AG04450 (cell line): ENCODE data around the gene HOXB2. TPM values are rescaled to one million over a fixed set of nuclear protein-coding genes. Genes with fewer than 3 reads are reported as not detected.

Experiments used
- CTCF ChIA-PET: fragments of 300-600, 350-600 bp; formaldehyde crosslinking; extraction: SDS; loops from one replicate; lab custom pipeline; 2022; ENCODE audit warnings: antibody characterized with exemption, inconsistent platforms; lab: Charles Lee
- POLR2A ChIA-PET: fragments of 350-600 bp; formaldehyde crosslinking; extraction: SDS; loops from one replicate; lab custom pipeline; 2021; ENCODE audit warnings: antibody characterized with exemption, inconsistent platforms; lab: Yijun Ruan, JAX
- DNase-seq: peaks from one replicate; pipeline ENCODE4 v3.0.0-alpha.2; 2011; ENCODE audit warnings: low read depth, low spot score
- H3K27ac ChIP-seq: one replicate; pipeline ENCODE4 v1.5.1; 2012; ENCODE audit warnings: low read depth, low read length, control low read depth
- H3K27me3 ChIP-seq: one replicate; pipeline ENCODE4 v1.6.0; 2012; ENCODE audit warnings: low read length; ENCODE audit not compliant: control insufficient read depth, insufficient read depth
- H3K4me3 ChIP-seq: 2 replicates; pipeline ENCODE4 v1.5.1; 2011; ENCODE audit warnings: mild to moderate bottlenecking, low read depth, low read length, control low read depth
- H3K9me3 ChIP-seq: 2 replicates; pipeline ENCODE4 v1.5.1; 2012; ENCODE audit warnings: low read length; ENCODE audit not compliant: control insufficient read depth, insufficient read depth
- polyA plus RNA-seq: library from polyadenylated mRNA; depleted of rRNA; stranded (reverse); fragments of >200 nt; gene quantifications from 2 replicates; pipeline ENCODE4 v1.2.3, GENCODE V29; 2011
- TF ChIP-seq, protein P1 (sequence below): IDR thresholded peaks from 2 replicates; pipeline ENCODE4 v1.5.1; 2011; ENCODE audit warnings: low read depth, low read length, control low read depth, inconsistent platforms

HOXB2 gene
- polyA plus RNA-seq, 1 experiment: 16.3 TPM

DNA sequence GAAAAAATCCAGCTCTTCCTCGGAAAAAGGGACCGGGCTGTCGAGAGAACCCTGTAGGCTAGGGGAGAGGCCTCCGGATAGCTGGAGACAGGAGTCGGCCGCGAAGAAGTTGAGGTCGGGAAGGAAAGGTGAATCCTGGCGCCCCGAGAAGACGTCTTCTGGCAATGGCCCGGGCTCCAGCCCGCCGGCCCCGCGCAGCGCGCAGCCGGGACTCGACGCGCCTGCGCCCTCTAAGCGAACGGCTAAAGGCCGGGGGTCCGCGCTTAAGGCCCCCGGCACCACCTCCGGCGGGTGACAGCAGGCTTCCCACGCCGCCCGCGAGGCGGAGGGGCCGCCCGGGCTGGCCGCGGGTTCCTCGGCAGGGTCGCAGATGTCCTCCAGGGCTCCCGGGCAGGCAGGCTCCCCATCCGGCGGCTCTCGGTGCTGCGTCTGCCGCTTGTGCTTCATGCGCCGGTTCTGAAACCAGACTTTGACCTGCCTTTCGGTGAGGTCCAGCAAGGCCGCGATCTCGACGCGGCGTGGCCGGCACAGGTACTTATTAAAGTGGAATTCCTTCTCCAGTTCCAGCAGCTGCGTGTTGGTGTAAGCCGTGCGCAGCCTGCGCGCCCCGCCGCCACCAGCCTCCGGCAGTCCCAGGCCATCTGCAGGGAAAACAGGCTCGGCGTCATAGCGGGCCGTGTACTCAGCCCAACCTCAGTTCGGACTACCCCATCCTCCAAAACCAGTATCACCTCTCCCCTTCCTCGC lies 1.6 kb downstream of the HOXB2 start:
- TF ChIP-seq, protein P1, sequence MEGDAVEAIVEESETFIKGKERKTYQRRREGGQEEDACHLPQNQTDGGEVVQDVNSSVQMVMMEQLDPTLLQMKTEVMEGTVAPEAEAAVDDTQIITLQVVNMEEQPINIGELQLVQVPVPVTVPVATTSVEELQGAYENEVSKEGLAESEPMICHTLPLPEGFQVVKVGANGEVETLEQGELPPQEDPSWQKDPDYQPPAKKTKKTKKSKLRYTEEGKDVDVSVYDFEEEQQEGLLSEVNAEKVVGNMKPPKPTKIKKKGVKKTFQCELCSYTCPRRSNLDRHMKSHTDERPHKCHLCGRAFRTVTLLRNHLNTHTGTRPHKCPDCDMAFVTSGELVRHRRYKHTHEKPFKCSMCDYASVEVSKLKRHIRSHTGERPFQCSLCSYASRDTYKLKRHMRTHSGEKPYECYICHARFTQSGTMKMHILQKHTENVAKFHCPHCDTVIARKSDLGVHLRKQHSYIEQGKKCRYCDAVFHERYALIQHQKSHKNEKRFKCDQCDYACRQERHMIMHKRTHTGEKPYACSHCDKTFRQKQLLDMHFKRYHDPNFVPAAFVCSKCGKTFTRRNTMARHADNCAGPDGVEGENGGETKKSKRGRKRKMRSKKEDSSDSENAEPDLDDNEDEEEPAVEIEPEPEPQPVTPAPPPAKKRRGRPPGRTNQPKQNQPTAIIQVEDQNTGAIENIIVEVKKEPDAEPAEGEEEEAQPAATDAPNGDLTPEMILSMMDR: no peak
- Histone ChIP-seq H3K4me3 (peak overlapping the region; percentile 87), H3K27me3 (no peaks in the 10 kb centered on the region), H3K9me3 (no peaks in the 10 kb centered on the region; the same call in 1 of the 2 replicates), H3K27ac (peak overlapping the region; percentile 97)
- ChIA-PET POLR2A (interaction anchor here (1.2 to 1.3 kb wide), 2 partner anchors 18 to 40 kb away, joined by 6 to 9 read pairs; no protein-coding TSS in a partner anchor), CTCF (interaction anchor here (0.6 kb wide), 1 partner anchor 87 kb away, joined by 4 read pairs; no protein-coding TSS in a partner anchor)
- no peak for DNase-seq

DNA sequence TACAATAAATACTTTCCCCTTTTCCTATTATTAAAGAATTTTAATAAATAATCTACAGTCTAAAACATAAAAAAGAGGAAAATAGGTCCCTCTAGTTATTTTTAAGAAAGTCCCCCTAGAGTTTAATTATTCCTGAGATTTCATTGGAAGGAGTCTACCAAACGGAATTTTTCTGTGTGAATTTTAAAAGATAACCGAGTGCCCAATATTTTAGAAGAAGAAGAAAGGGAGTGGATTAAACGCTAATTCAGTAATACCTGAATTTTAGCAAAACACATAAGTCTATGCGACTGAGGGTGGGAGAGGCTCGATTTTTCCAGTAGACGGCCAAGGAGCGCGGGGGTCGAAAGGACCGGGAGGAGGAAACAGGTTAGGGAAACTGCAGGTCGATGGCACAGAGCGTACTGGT lies 2.2 kb downstream of the HOXB2 start:
- Histone ChIP-seq H3K4me3 (peak overlapping the region; percentile 87), H3K9me3 (no peaks in the 10 kb centered on the region; the same call in 1 of the 2 replicates), H3K27ac (peak overlapping the region; percentile 97), H3K27me3 (no peaks in the 10 kb centered on the region)
- no peak for DNase-seq
- ChIA-PET POLR2A (interaction anchor here (1.6 kb wide), 1 partner anchor 50 kb away, joined by 5 read pairs; no protein-coding TSS in a partner anchor), CTCF (no interaction called here)
- TF ChIP-seq, protein P1: no peak

DNA sequence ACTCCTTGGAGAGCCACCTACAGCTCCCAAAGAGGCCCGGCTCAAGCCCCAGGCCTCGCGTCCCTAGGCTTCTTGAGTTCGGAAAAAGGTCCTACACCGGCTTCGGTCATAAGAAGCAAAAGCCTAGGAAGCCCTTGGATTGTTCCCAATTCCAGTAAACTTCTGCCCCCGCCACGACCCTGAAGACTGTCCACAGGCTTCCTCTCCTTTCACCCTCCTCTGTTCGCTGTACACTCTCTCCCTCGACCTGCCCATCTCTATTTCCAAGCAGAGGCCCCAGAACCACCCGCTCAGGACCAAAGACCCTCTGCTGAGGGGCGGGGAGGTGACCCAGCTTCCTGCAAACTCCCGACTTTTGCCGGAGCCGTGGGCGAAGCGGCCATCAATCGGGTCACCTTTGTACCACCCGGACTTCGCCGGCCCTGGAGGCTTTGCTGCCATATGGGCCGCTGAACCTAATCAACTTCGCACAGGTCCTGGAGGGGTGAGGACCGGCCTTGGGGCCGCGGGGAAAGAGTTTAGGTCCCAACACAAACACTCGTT lies 2.7 kb downstream of the HOXB2 start:
- Histone ChIP-seq H3K9me3 (no peaks in the 10 kb centered on the region; the same call in 1 of the 2 replicates), H3K27ac (peak overlapping the region; percentile 96), H3K4me3 (peak overlapping the region; percentile 87), H3K27me3 (no peaks in the 10 kb centered on the region)
- ChIA-PET POLR2A (interaction anchor here (0.7 to 1.9 kb wide), 11 partner anchors 35 to 190 kb away, joined by 3 to 14 read pairs (median 5); partner anchors contain the start of gene HOXB5), CTCF (interaction anchor here (1.2 to 2.3 kb wide), 2 partner anchors 20 to 49 kb away, joined by 8 to 12 read pairs; no protein-coding TSS in a partner anchor)
- no peak for DNase-seq
- TF ChIP-seq, protein P1: no peak

DNA sequence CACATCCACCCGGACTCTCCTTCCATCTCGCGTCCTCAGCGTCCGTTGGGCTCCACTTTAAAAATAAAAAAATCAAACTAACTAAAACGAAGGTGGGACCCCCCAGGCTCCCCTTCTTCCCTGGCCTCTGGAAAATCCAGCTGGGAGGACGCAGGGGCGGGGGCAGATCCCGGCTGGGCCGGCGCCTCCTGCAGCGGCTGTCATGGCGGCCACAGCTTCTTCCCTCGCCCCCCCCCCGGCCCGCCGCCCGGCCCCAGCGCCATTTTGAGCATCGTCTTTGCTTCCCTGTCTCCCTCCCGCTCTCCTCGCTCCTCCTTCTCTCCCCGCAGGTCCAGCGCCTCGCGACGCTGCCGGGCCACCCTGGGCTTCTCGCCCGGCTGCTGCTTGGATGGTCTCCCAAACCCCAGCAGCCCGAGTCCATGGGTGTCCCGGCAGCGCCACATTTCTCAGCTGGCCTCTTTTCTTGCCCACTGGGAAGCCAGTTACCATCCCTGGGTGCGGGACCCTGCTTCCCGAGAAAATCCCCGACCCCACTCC lies 3.3 kb downstream of the HOXB2 start:
- CTCF ChIA-PET: interaction anchor here (0.7 to 2.3 kb wide), 3 partner anchors 19 to 189 kb away, joined by 3 to 12 read pairs (median 8); no protein-coding TSS in a partner anchor

More for the DNA sequence above, 3.3 kb downstream of the HOXB2 start:
- Histone ChIP-seq H3K9me3 (no peaks in the 10 kb centered on the region; the same call in 1 of the 2 replicates), H3K27me3 (no peaks in the 10 kb centered on the region), H3K4me3 (peak overlapping the region; percentile 87), H3K27ac (peak overlapping the region; percentile 96)
- POLR2A ChIA-PET: interaction anchor here (0.6 to 1.9 kb wide), 14 partner anchors 10 to 190 kb away, joined by 3 to 14 read pairs (median 5); partner anchors contain the start of gene HOXB5
- TF ChIP-seq, protein P1: no peak
- no peak for DNase-seq
